ENCODE data around the gene IMMP2L. TPM values are rescaled to one million over a fixed set of nuclear protein-coding genes. Genes with fewer than 3 reads are reported as not detected.

The IMMP2L gene
- total RNA-seq, 1 donor from 2014 or later = 29.7 TPM

- peaks cover under 1% of the 10 kb centered on the region for H3K9me3 Mint-ChIP-seq (ENCODE audit: low read depth)
- H3K27me3 Mint-ChIP-seq = no peaks in the 10 kb centered on the region
- H3K4me3 Mint-ChIP-seq (ENCODE audit: low read depth) = no peak overlapping the region
- H3K27ac Mint-ChIP-seq = no peak overlapping the region
- TF ChIP-seq, protein P1, sequence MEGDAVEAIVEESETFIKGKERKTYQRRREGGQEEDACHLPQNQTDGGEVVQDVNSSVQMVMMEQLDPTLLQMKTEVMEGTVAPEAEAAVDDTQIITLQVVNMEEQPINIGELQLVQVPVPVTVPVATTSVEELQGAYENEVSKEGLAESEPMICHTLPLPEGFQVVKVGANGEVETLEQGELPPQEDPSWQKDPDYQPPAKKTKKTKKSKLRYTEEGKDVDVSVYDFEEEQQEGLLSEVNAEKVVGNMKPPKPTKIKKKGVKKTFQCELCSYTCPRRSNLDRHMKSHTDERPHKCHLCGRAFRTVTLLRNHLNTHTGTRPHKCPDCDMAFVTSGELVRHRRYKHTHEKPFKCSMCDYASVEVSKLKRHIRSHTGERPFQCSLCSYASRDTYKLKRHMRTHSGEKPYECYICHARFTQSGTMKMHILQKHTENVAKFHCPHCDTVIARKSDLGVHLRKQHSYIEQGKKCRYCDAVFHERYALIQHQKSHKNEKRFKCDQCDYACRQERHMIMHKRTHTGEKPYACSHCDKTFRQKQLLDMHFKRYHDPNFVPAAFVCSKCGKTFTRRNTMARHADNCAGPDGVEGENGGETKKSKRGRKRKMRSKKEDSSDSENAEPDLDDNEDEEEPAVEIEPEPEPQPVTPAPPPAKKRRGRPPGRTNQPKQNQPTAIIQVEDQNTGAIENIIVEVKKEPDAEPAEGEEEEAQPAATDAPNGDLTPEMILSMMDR (IDR thresholded peaks at IDR 0.05; ENCODE audit: unreplicated experiment) = no peak
- no peak for DNase-seq (ENCODE audit: low spot score, unreplicated experiment)
- peaks cover 20% of the 10 kb centered on the region for H3K4me1 Mint-ChIP-seq (ENCODE audit: low read depth)
- no peaks in the 10 kb centered on the region for H3K36me3 Mint-ChIP-seq (ENCODE audit: insufficient read depth)
Measured at GRCh38 chr7:110944966-110945644, 617.2 kb downstream of the IMMP2L start.

- no peak overlapping the region for H3K4me3 Mint-ChIP-seq (ENCODE audit: low read depth)
- DNase-seq (ENCODE audit: low spot score, unreplicated experiment) = no peak
- TF ChIP-seq, protein P1 (IDR thresholded peaks at IDR 0.05; ENCODE audit: unreplicated experiment) = no peak
- H3K9me3 Mint-ChIP-seq (ENCODE audit: low read depth) = no peaks in the 10 kb centered on the region
- H3K4me1 Mint-ChIP-seq (ENCODE audit: low read depth) = peaks cover 19% of the 10 kb centered on the region
- no peak overlapping the region for H3K27ac Mint-ChIP-seq
- H3K27me3 Mint-ChIP-seq = no peaks in the 10 kb centered on the region
- H3K36me3 Mint-ChIP-seq (ENCODE audit: insufficient read depth) = no peaks in the 10 kb centered on the region
Measured at GRCh38 chr7:110944448-110944847, 617.8 kb downstream of the IMMP2L start.

- Mint-ChIP-seq H3K36me3 (ENCODE audit: insufficient read depth) (no peaks in the 10 kb centered on the region), H3K27me3 (no peaks in the 10 kb centered on the region), H3K27ac (no peak overlapping the region), H3K9me3 (ENCODE audit: low read depth) (no peaks in the 10 kb centered on the region), H3K4me3 (ENCODE audit: low read depth) (no peak overlapping the region), H3K4me1 (ENCODE audit: low read depth) (peaks cover 19% of the 10 kb centered on the region)
- no peak for DNase-seq (ENCODE audit: low spot score, unreplicated experiment)
- TF ChIP-seq, protein P1 (IDR thresholded peaks at IDR 0.05; ENCODE audit: unreplicated experiment) = no peak
Measured at GRCh38 chr7:110943701-110944345, 618.5 kb downstream of the IMMP2L start.

DNA sequence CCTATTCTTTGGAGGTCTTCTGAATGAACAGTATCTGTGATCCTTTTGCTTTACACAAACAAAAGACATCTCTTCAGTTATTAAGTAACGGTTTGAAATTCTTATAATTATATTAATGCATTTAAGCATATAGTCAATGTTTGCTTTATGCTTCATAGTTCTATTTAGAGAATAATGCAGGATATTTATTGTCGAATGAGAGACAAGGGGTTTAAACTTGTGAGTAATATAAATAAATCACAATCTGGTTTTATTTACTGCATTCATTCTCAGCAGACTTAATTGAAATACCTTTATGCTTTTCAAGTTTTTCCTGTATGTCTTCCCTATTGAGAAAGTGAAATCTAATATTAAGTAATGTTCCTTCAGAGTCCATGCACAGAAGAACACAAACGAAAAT, 620.9 kb downstream of the IMMP2L start:
- no peaks in the 10 kb centered on the region for H3K27me3 Mint-ChIP-seq
- H3K4me1 Mint-ChIP-seq (ENCODE audit: low read depth) = peaks cover 19% of the 10 kb centered on the region
- H3K4me3 Mint-ChIP-seq (ENCODE audit: low read depth) = no peak overlapping the region
- DNase-seq (ENCODE audit: low spot score, unreplicated experiment) = no peak
- TF ChIP-seq, protein P1 (IDR thresholded peaks at IDR 0.05; ENCODE audit: unreplicated experiment) = no peak
- H3K27ac Mint-ChIP-seq = no peak overlapping the region
- H3K9me3 Mint-ChIP-seq (ENCODE audit: low read depth) = no peaks in the 10 kb centered on the region
- peaks cover 1% of the 10 kb centered on the region for H3K36me3 Mint-ChIP-seq (ENCODE audit: insufficient read depth)

GRCh38 chr7:110940756-110941155, 621.5 kb downstream of the IMMP2L start:
- H3K4me3 Mint-ChIP-seq (ENCODE audit: low read depth) = no peak overlapping the region
- no peak for DNase-seq (ENCODE audit: low spot score, unreplicated experiment)
- no peaks in the 10 kb centered on the region for H3K27me3 Mint-ChIP-seq
- no peak overlapping the region for H3K27ac Mint-ChIP-seq
- TF ChIP-seq, protein P1 (IDR thresholded peaks at IDR 0.05; ENCODE audit: unreplicated experiment) = no peak
- H3K4me1 Mint-ChIP-seq (ENCODE audit: low read depth) = peaks cover 19% of the 10 kb centered on the region
- peaks cover 1% of the 10 kb centered on the region for H3K36me3 Mint-ChIP-seq (ENCODE audit: insufficient read depth)
- peaks cover 3% of the 10 kb centered on the region for H3K9me3 Mint-ChIP-seq (ENCODE audit: low read depth)

Measured in progenitor cell of endocrine pancreas (in vitro differentiated cells).